ENCODE results near the gene PTBP3. TPM values are rescaled to one million over a fixed set of nuclear protein-coding genes. Genes with fewer than 3 reads are reported as not detected.

The PTBP3 gene
- total RNA-seq, 1 donor from 2014 or later, result 56.7 TPM

- no peak for DNase-seq (ENCODE audit: low spot score)
- Mint-ChIP-seq H3K4me1 (ENCODE audit: low read depth) (peaks cover 22% of the 10 kb centered on the region), H3K9me3 (ENCODE audit: low read depth) (no peaks in the 10 kb centered on the region), H3K27me3 (ENCODE audit: low read depth) (no peaks in the 10 kb centered on the region), H3K4me3 (ENCODE audit: unreplicated experiment) (no peak overlapping the region), H3K36me3 (ENCODE audit: low read depth) (no peaks in the 10 kb centered on the region), H3K27ac (ENCODE audit: unreplicated experiment) (peak overlapping the region; percentile 14)
- TF ChIP-seq, protein P1, sequence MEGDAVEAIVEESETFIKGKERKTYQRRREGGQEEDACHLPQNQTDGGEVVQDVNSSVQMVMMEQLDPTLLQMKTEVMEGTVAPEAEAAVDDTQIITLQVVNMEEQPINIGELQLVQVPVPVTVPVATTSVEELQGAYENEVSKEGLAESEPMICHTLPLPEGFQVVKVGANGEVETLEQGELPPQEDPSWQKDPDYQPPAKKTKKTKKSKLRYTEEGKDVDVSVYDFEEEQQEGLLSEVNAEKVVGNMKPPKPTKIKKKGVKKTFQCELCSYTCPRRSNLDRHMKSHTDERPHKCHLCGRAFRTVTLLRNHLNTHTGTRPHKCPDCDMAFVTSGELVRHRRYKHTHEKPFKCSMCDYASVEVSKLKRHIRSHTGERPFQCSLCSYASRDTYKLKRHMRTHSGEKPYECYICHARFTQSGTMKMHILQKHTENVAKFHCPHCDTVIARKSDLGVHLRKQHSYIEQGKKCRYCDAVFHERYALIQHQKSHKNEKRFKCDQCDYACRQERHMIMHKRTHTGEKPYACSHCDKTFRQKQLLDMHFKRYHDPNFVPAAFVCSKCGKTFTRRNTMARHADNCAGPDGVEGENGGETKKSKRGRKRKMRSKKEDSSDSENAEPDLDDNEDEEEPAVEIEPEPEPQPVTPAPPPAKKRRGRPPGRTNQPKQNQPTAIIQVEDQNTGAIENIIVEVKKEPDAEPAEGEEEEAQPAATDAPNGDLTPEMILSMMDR (IDR thresholded peaks at IDR 0.05), result no peak
Measured at GRCh38 chr9:112301420-112301819, 32.0 kb downstream of the PTBP3 start.

DNA sequence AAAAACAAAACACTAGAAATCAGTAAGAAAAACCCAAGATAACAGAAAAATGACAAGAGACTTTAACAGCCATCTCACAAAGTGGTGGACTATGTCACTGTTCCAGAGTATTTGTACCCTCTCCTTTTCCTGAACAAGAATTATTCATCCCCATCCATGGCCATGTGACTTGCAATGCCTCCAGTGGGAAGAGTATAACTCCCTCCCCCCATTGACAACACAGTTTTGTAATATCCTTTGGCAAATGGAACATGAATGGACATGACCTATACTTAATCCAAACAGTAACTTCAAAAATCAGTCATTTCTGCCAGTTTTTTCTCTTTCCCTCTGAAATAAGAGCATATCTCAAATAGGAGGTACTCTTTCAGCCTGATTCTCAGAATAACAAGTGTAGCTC is 33.9 kb downstream of the PTBP3 start:
- peak overlapping the region; percentile 52 for H3K27ac Mint-ChIP-seq (ENCODE audit: unreplicated experiment)
- no peak for DNase-seq (ENCODE audit: low spot score)

DNA sequence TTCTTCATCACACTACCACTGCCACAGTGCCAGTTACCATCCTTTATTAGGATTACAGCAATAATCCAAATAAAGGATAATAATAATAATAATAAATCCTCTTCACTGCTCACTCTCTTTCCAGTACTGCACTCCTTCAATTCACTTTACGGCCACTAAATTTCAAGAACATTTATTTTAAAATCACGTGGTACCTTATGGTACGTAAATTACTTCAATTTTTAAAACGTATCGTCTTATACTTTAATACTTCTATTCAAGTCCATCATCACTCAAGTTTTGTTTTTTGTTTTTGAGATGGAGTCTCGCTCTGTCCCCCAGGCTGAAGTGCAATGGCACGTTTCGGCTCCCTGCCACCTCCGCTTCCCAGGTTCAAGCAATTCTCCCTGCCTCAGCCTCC is 36.5 kb downstream of the PTBP3 start:
- Mint-ChIP-seq H3K4me3 (ENCODE audit: unreplicated experiment) (no peak overlapping the region), H3K27ac (ENCODE audit: unreplicated experiment) (no peak overlapping the region), H3K4me1 (ENCODE audit: low read depth) (peaks cover 28% of the 10 kb centered on the region), H3K9me3 (ENCODE audit: low read depth) (no peaks in the 10 kb centered on the region), H3K36me3 (ENCODE audit: low read depth) (peaks cover 3% of the 10 kb centered on the region), H3K27me3 (ENCODE audit: low read depth) (no peaks in the 10 kb centered on the region)
- DNase-seq (ENCODE audit: low spot score), result no peak
- TF ChIP-seq, protein P1 (IDR thresholded peaks at IDR 0.05), result no peak

More for the DNA sequence above, 33.9 kb downstream of the PTBP3 start:
- TF ChIP-seq, protein P1 (IDR thresholded peaks at IDR 0.05), result no peak
- Mint-ChIP-seq H3K4me1 (ENCODE audit: low read depth) (peaks cover 28% of the 10 kb centered on the region), H3K4me3 (ENCODE audit: unreplicated experiment) (no peak overlapping the region), H3K9me3 (ENCODE audit: low read depth) (no peaks in the 10 kb centered on the region), H3K36me3 (ENCODE audit: low read depth) (no peaks in the 10 kb centered on the region), H3K27me3 (ENCODE audit: low read depth) (no peaks in the 10 kb centered on the region)

GRCh38 chr9:112295174-112295573 is 38.2 kb downstream of the PTBP3 start:
- Mint-ChIP-seq H3K27ac (ENCODE audit: unreplicated experiment) (no peak overlapping the region), H3K9me3 (ENCODE audit: low read depth) (peaks cover 3% of the 10 kb centered on the region)

GRCh38 chr9:112288029-112288428 is 45.4 kb downstream of the PTBP3 start:
- TF ChIP-seq, protein P1 (IDR thresholded peaks at IDR 0.05), result no peak

More at GRCh38 chr9:112295174-112295573, 38.2 kb downstream of the PTBP3 start:
- H3K36me3 Mint-ChIP-seq (ENCODE audit: low read depth), result peaks cover 6% of the 10 kb centered on the region
- no peak for DNase-seq (ENCODE audit: low spot score)
- peaks cover 28% of the 10 kb centered on the region for H3K4me1 Mint-ChIP-seq (ENCODE audit: low read depth)
- no peak overlapping the region for H3K4me3 Mint-ChIP-seq (ENCODE audit: unreplicated experiment)
- no peaks in the 10 kb centered on the region for H3K27me3 Mint-ChIP-seq (ENCODE audit: low read depth)
- TF ChIP-seq, protein P1 (IDR thresholded peaks at IDR 0.05), result no peak

More at GRCh38 chr9:112288029-112288428, 45.4 kb downstream of the PTBP3 start:
- Mint-ChIP-seq H3K4me3 (ENCODE audit: unreplicated experiment) (no peak overlapping the region), H3K27me3 (ENCODE audit: low read depth) (no peaks in the 10 kb centered on the region), H3K9me3 (ENCODE audit: low read depth) (peaks cover 11% of the 10 kb centered on the region), H3K4me1 (ENCODE audit: low read depth) (peaks cover 33% of the 10 kb centered on the region), H3K36me3 (ENCODE audit: low read depth) (peaks cover 19% of the 10 kb centered on the region), H3K27ac (ENCODE audit: unreplicated experiment) (peak overlapping the region; percentile 42)
- no peak for DNase-seq (ENCODE audit: low spot score)
